ENCODE measurements around the gene SLC2A9. TPM values are rescaled to one million over a fixed set of nuclear protein-coding genes. Genes with fewer than 3 reads are reported as not detected.

SLC2A9 gene
- polyA plus RNA-seq, 1 donor from 2014 or later, result not detected

DNA sequence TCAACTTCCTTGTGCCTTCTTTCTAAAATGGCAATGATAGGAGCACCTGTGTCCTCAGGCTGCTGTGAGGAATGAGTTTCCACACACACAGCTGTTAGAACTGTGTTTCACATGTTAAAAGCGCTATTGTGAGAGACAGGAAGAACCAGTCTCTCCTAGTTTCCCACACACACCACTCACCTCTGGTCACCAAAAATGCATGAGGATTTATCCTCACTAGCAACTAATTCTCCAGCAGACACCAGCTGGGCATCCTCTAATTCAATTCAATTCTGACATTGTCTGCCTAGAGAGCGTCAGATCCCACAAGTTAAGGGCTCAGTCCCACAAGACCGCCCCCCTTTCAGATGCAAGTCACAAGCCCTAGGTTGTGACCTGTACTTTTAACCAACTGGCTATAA, 29.0 kb upstream of the SLC2A9 start:
- Histone ChIP-seq H3K79me2 (replicated peaks; ENCODE audit: insufficient read depth, low read length) (no peaks in the 10 kb centered on the region), H4K20me1 (ENCODE audit: insufficient read depth) (no peaks in the 10 kb centered on the region), H3K27ac (ENCODE audit: low read length) (no peak overlapping the region), H3K9me2 (ENCODE audit: insufficient read depth, low read length) (no peaks in the 10 kb centered on the region), H3K27me3 (ENCODE audit: insufficient read depth, low read depth, low read length) (no peaks in the 10 kb centered on the region), H3F3A (ENCODE audit: insufficient read depth, low read length, poor library complexity, severe bottlenecking) (no peaks in the 10 kb centered on the region), H3K9ac (ENCODE audit: low read length) (no peak overlapping the region), H3K36me3 (ENCODE audit: insufficient read depth, low read length) (no peaks in the 10 kb centered on the region), H3K9me3 (ENCODE audit: low read length) (no peaks in the 10 kb centered on the region), H3K4me2 (ENCODE audit: low read length) (no peak overlapping the region), H2AFZ (ENCODE audit: low read depth, low read length) (no peak overlapping the region), H3K4me3 (ENCODE audit: low read length) (no peak overlapping the region)
- TF ChIP-seq EP300 (conservative IDR thresholded peaks at IDR 0.05; ENCODE audit: poor library complexity, severe bottlenecking) (no peak), TAF1 (IDR thresholded peaks at IDR 0.05; ENCODE audit: low read depth) (no peak), EZH2 (IDR thresholded peaks at IDR 0.05; ENCODE audit: borderline replicate concordance, insufficient read depth, low read length, poor library complexity, severe bottlenecking) (no peak), SMC3 (conservative IDR thresholded peaks at IDR 0.05; ENCODE audit: poor library complexity) (no peak)

DNA sequence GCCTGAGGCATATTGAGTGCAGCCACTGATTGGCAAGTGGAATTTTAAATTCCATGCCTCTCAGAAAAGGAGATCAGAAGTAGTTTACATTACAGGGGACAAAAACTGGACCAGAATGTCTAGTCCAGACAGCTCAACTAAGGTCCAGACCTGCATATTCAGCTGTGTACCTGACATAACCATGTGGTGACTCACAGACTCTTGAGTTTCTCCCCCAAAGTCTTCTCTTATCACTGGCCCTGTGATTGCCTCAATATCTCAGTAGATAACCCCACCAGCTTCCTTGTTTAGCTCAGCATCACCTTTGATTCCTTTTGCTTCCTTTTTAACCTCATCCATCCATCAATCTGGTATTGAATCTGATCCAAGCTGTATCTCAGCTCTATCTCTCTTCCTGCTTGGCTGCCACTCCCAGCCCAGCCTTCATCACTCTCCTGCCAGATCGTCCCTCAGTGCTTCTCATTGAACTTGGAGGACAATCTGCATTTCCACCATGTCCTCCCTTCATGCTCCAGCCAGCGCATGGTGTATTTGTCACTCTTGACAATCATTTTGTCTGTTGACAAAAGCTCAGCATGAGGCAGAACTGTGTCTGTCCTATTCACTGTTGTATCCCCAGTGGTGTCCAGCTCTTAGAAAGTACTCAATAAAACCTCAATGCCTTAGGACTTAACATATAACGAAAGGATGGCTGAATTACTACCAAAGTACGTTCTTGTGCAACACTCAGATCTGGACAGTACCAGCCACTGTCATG, 27.8 kb upstream of the SLC2A9 start:
- Histone ChIP-seq H3K27ac (ENCODE audit: low read length) (no peak overlapping the region), H3F3A (ENCODE audit: insufficient read depth, low read length, poor library complexity, severe bottlenecking) (no peaks in the 10 kb centered on the region), H3K9me2 (ENCODE audit: insufficient read depth, low read length) (no peaks in the 10 kb centered on the region), H3K36me3 (ENCODE audit: insufficient read depth, low read length) (no peaks in the 10 kb centered on the region), H4K20me1 (ENCODE audit: insufficient read depth) (no peaks in the 10 kb centered on the region), H3K9me3 (ENCODE audit: low read length) (no peaks in the 10 kb centered on the region), H2AFZ (ENCODE audit: low read depth, low read length) (no peak overlapping the region), H3K79me2 (replicated peaks; ENCODE audit: insufficient read depth, low read length) (no peaks in the 10 kb centered on the region), H3K9ac (ENCODE audit: low read length) (no peak overlapping the region), H3K4me2 (ENCODE audit: low read length) (no peak overlapping the region), H3K4me3 (ENCODE audit: low read length) (no peak overlapping the region), H3K27me3 (ENCODE audit: insufficient read depth, low read depth, low read length) (no peaks in the 10 kb centered on the region)
- TF ChIP-seq MXI1 (conservative IDR thresholded peaks at IDR 0.05; ENCODE audit: poor library complexity, severe bottlenecking) (no peak), POLR2AphosphoS5 (IDR thresholded peaks at IDR 0.05) (no peak), EP300 (conservative IDR thresholded peaks at IDR 0.05; ENCODE audit: poor library complexity, severe bottlenecking) (no peak), TAF1 (IDR thresholded peaks at IDR 0.05; ENCODE audit: low read depth) (no peak), EZH2 (IDR thresholded peaks at IDR 0.05; ENCODE audit: borderline replicate concordance, insufficient read depth, low read length, poor library complexity, severe bottlenecking) (no peak), SMC3 (conservative IDR thresholded peaks at IDR 0.05; ENCODE audit: poor library complexity) (no peak), RAD21 (conservative IDR thresholded peaks at IDR 0.05) (no peak)
- TF ChIP-seq, protein P1, sequence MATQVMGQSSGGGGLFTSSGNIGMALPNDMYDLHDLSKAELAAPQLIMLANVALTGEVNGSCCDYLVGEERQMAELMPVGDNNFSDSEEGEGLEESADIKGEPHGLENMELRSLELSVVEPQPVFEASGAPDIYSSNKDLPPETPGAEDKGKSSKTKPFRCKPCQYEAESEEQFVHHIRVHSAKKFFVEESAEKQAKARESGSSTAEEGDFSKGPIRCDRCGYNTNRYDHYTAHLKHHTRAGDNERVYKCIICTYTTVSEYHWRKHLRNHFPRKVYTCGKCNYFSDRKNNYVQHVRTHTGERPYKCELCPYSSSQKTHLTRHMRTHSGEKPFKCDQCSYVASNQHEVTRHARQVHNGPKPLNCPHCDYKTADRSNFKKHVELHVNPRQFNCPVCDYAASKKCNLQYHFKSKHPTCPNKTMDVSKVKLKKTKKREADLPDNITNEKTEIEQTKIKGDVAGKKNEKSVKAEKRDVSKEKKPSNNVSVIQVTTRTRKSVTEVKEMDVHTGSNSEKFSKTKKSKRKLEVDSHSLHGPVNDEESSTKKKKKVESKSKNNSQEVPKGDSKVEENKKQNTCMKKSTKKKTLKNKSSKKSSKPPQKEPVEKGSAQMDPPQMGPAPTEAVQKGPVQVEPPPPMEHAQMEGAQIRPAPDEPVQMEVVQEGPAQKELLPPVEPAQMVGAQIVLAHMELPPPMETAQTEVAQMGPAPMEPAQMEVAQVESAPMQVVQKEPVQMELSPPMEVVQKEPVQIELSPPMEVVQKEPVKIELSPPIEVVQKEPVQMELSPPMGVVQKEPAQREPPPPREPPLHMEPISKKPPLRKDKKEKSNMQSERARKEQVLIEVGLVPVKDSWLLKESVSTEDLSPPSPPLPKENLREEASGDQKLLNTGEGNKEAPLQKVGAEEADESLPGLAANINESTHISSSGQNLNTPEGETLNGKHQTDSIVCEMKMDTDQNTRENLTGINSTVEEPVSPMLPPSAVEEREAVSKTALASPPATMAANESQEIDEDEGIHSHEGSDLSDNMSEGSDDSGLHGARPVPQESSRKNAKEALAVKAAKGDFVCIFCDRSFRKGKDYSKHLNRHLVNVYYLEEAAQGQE (IDR thresholded peaks at IDR 0.05; ENCODE audit: borderline replicate concordance), result no peak
- TF ChIP-seq, protein P2, sequence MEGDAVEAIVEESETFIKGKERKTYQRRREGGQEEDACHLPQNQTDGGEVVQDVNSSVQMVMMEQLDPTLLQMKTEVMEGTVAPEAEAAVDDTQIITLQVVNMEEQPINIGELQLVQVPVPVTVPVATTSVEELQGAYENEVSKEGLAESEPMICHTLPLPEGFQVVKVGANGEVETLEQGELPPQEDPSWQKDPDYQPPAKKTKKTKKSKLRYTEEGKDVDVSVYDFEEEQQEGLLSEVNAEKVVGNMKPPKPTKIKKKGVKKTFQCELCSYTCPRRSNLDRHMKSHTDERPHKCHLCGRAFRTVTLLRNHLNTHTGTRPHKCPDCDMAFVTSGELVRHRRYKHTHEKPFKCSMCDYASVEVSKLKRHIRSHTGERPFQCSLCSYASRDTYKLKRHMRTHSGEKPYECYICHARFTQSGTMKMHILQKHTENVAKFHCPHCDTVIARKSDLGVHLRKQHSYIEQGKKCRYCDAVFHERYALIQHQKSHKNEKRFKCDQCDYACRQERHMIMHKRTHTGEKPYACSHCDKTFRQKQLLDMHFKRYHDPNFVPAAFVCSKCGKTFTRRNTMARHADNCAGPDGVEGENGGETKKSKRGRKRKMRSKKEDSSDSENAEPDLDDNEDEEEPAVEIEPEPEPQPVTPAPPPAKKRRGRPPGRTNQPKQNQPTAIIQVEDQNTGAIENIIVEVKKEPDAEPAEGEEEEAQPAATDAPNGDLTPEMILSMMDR (IDR thresholded peaks at IDR 0.05; ENCODE audit: poor library complexity, severe bottlenecking), result no peak
